ENCODE results near the gene RAPGEF6.

Gene RAPGEF6

GRCh38 chr5:131617140-131617822 is 17.7 kb downstream of the RAPGEF6 start:
- TF ChIP-seq FOXP2 (optimal IDR thresholded peaks at IDR 0.05; ENCODE audit: borderline replicate concordance, extremely low read depth, extremely low read length, insufficient read depth) = no peak
- no peak for TF ChIP-seq SIN3A (IDR thresholded peaks at IDR 0.05; ENCODE audit: borderline replicate concordance, insufficient read depth, low read length)
- no peak for TF ChIP-seq TAF1 (IDR thresholded peaks at IDR 0.05; ENCODE audit: borderline replicate concordance, insufficient read depth, low read length)
- no peak for TF ChIP-seq REST (IDR thresholded peaks at IDR 0.05; ENCODE audit: insufficient read depth in 1 of 2, low read depth in 2 of 2, low read length in 2 of 2)
- no peak for TF ChIP-seq POLR2AphosphoS5 (IDR thresholded peaks at IDR 0.05; ENCODE audit: low read depth, low read length)

- TF ChIP-seq REST (IDR thresholded peaks at IDR 0.05; ENCODE audit: insufficient read depth in 1 of 2, low read depth in 2 of 2, low read length in 2 of 2) = no peak
- no peak for TF ChIP-seq POLR2AphosphoS5 (IDR thresholded peaks at IDR 0.05; ENCODE audit: low read depth, low read length)
- TF ChIP-seq TAF1 (IDR thresholded peaks at IDR 0.05; ENCODE audit: borderline replicate concordance, insufficient read depth, low read length) = no peak
- TF ChIP-seq FOXP2 (optimal IDR thresholded peaks at IDR 0.05; ENCODE audit: borderline replicate concordance, extremely low read depth, extremely low read length, insufficient read depth) = no peak
- no peak for TF ChIP-seq SIN3A (IDR thresholded peaks at IDR 0.05; ENCODE audit: borderline replicate concordance, insufficient read depth, low read length)
Observed at GRCh38 chr5:131615957-131616356, 19.1 kb downstream of the RAPGEF6 start.

- TF ChIP-seq SIN3A (IDR thresholded peaks at IDR 0.05; ENCODE audit: borderline replicate concordance, insufficient read depth, low read length) = no peak
- TF ChIP-seq TAF1 (IDR thresholded peaks at IDR 0.05; ENCODE audit: borderline replicate concordance, insufficient read depth, low read length) = no peak
- TF ChIP-seq FOXP2 (optimal IDR thresholded peaks at IDR 0.05; ENCODE audit: borderline replicate concordance, extremely low read depth, extremely low read length, insufficient read depth) = no peak
- no peak for TF ChIP-seq POLR2AphosphoS5 (IDR thresholded peaks at IDR 0.05; ENCODE audit: low read depth, low read length)
- TF ChIP-seq REST (IDR thresholded peaks at IDR 0.05; ENCODE audit: insufficient read depth in 1 of 2, low read depth in 2 of 2, low read length in 2 of 2) = no peak
Observed at GRCh38 chr5:131613423-131613822, 21.6 kb downstream of the RAPGEF6 start.

GRCh38 chr5:131611064-131611381 is 24.0 kb downstream of the RAPGEF6 start:
- TF ChIP-seq REST (IDR thresholded peaks at IDR 0.05; ENCODE audit: insufficient read depth in 1 of 2, low read depth in 2 of 2, low read length in 2 of 2) (no peak), POLR2AphosphoS5 (IDR thresholded peaks at IDR 0.05; ENCODE audit: low read depth, low read length) (no peak), SIN3A (IDR thresholded peaks at IDR 0.05; ENCODE audit: borderline replicate concordance, insufficient read depth, low read length) (no peak), FOXP2 (optimal IDR thresholded peaks at IDR 0.05; ENCODE audit: borderline replicate concordance, extremely low read depth, extremely low read length, insufficient read depth) (no peak), TAF1 (IDR thresholded peaks at IDR 0.05; ENCODE audit: borderline replicate concordance, insufficient read depth, low read length) (no peak)

Data from PFSK-1 (cell line).